ENCODE measurements around the gene DTX4.

Gene DTX4

GRCh38 chr11:59218893-59219292, 47.0 kb downstream of the DTX4 start:
- POLR2A ChIA-PET = no interaction called here
- DNase-seq (ENCODE audit: extremely low spot score) = no peak
- CTCF ChIA-PET = no interaction called here
- TF ChIP-seq PKNOX1 (IDR thresholded peaks at IDR 0.05) (no peak), FOXK2 (IDR thresholded peaks at IDR 0.05) (no peak), TARDBP (IDR thresholded peaks at IDR 0.05) (no peak), FOXM1 (IDR thresholded peaks at IDR 0.05; ENCODE audit: borderline replicate concordance) (no peak), L3MBTL2 (conservative IDR thresholded peaks at IDR 0.05) (no peak), BHLHE40 (IDR thresholded peaks at IDR 0.05; ENCODE audit: borderline replicate concordance) (no peak), CTBP1 (IDR thresholded peaks at IDR 0.05; ENCODE audit: borderline replicate concordance) (no peak), NFRKB (IDR thresholded peaks at IDR 0.05) (no peak), LEF1 (IDR thresholded peaks at IDR 0.05; ENCODE audit: borderline replicate concordance) (no peak), ZNF384 (IDR thresholded peaks at IDR 0.05) (no peak), FOXA1 (IDR thresholded peaks at IDR 0.05) (no peak)

- ChIA-PET CTCF (no interaction called here), POLR2A (no interaction called here)
- no peak for DNase-seq (ENCODE audit: extremely low spot score)
- no peak for TF ChIP-seq NFRKB (IDR thresholded peaks at IDR 0.05)
- TF ChIP-seq PKNOX1 (IDR thresholded peaks at IDR 0.05) = no peak
- TF ChIP-seq FOXA1 (IDR thresholded peaks at IDR 0.05) = no peak
- no peak for TF ChIP-seq FOXM1 (IDR thresholded peaks at IDR 0.05; ENCODE audit: borderline replicate concordance)
- no peak for TF ChIP-seq ARNT (IDR thresholded peaks at IDR 0.05)
- TF ChIP-seq LEF1 (IDR thresholded peaks at IDR 0.05; ENCODE audit: borderline replicate concordance) = no peak
- TF ChIP-seq ELF4 (IDR thresholded peaks at IDR 0.05) = no peak
- no peak for TF ChIP-seq BHLHE40 (IDR thresholded peaks at IDR 0.05; ENCODE audit: borderline replicate concordance)
- no peak for TF ChIP-seq HDGF (IDR thresholded peaks at IDR 0.05; ENCODE audit: borderline replicate concordance)
- TF ChIP-seq ZNF384 (IDR thresholded peaks at IDR 0.05) = no peak
- no peak for TF ChIP-seq TARDBP (IDR thresholded peaks at IDR 0.05)
- no peak for TF ChIP-seq SP1 (IDR thresholded peaks at IDR 0.05)
- no peak for TF ChIP-seq CTBP1 (IDR thresholded peaks at IDR 0.05; ENCODE audit: borderline replicate concordance)
- no peak for TF ChIP-seq FOXK2 (IDR thresholded peaks at IDR 0.05)
- TF ChIP-seq SUZ12 (IDR thresholded peaks at IDR 0.05) = no peak
- TF ChIP-seq L3MBTL2 (conservative IDR thresholded peaks at IDR 0.05) = no peak
These were observed 47.9 kb downstream of the DTX4 start for GRCh38 chr11:59219836-59220235.

- POLR2A ChIA-PET = no interaction called here
- CTCF ChIA-PET = interaction anchor here (0.7 kb wide), 1 partner anchor 310 kb away, joined by 3 read pairs; no protein-coding TSS in a partner anchor
- no peak for TF ChIP-seq ZNF384 (IDR thresholded peaks at IDR 0.05)
- DNase-seq (ENCODE audit: extremely low spot score) = no peak
These were observed 49.5 kb downstream of the DTX4 start for GRCh38 chr11:59221441-59221840.

GRCh38 chr11:59222464-59223060, 50.6 kb downstream of the DTX4 start:
- POLR2A ChIA-PET = no interaction called here
- CTCF ChIA-PET = interaction anchor here (1.2 kb wide), 1 partner anchor 51 kb away, joined by 8 read pairs; the partner anchor contains the start of gene DTX4
- TF ChIP-seq ARNT (IDR thresholded peaks at IDR 0.05) (no peak), CTBP1 (IDR thresholded peaks at IDR 0.05; ENCODE audit: borderline replicate concordance) (no peak), FOXA1 (IDR thresholded peaks at IDR 0.05) (no peak), SUZ12 (IDR thresholded peaks at IDR 0.05) (no peak), LEF1 (IDR thresholded peaks at IDR 0.05; ENCODE audit: borderline replicate concordance) (no peak), L3MBTL2 (conservative IDR thresholded peaks at IDR 0.05) (no peak), NFRKB (IDR thresholded peaks at IDR 0.05) (no peak), ZNF384 (IDR thresholded peaks at IDR 0.05) (no peak)
- DNase-seq (ENCODE audit: extremely low spot score) = no peak

- POLR2A ChIA-PET = no interaction called here
- no peak for DNase-seq (ENCODE audit: extremely low spot score)
- TF ChIP-seq SP1 (IDR thresholded peaks at IDR 0.05) (no peak), ZNF384 (IDR thresholded peaks at IDR 0.05) (no peak), HDGF (IDR thresholded peaks at IDR 0.05; ENCODE audit: borderline replicate concordance) (no peak)
- CTCF ChIA-PET = interaction anchor here (1.2 kb wide), 1 partner anchor 51 kb away, joined by 8 read pairs; the partner anchor contains the start of gene DTX4
These were observed 51.2 kb downstream of the DTX4 start for GRCh38 chr11:59223177-59223576.

- no peak for TF ChIP-seq CTBP1 (IDR thresholded peaks at IDR 0.05; ENCODE audit: borderline replicate concordance)
- no peak for DNase-seq (ENCODE audit: extremely low spot score)
- POLR2A ChIA-PET = no interaction called here
These were observed 51.7 kb downstream of the DTX4 start for GRCh38 chr11:59223611-59224010.

GRCh38 chr11:59224351-59224928, 52.5 kb downstream of the DTX4 start:
- ChIA-PET POLR2A (no interaction called here), CTCF (no interaction called here)
- no peak for DNase-seq (ENCODE audit: extremely low spot score)
- TF ChIP-seq ELF4 (IDR thresholded peaks at IDR 0.05) (no peak), FOXA1 (IDR thresholded peaks at IDR 0.05) (no peak), LEF1 (IDR thresholded peaks at IDR 0.05; ENCODE audit: borderline replicate concordance) (no peak), L3MBTL2 (conservative IDR thresholded peaks at IDR 0.05) (no peak), SP1 (IDR thresholded peaks at IDR 0.05) (no peak), SUZ12 (IDR thresholded peaks at IDR 0.05) (no peak), TARDBP (IDR thresholded peaks at IDR 0.05) (no peak), HDGF (IDR thresholded peaks at IDR 0.05; ENCODE audit: borderline replicate concordance) (no peak), CTBP1 (IDR thresholded peaks at IDR 0.05; ENCODE audit: borderline replicate concordance) (no peak), PKNOX1 (IDR thresholded peaks at IDR 0.05) (no peak), FOXK2 (IDR thresholded peaks at IDR 0.05) (no peak), BHLHE40 (IDR thresholded peaks at IDR 0.05; ENCODE audit: borderline replicate concordance) (no peak), ARNT (IDR thresholded peaks at IDR 0.05) (no peak), ZNF384 (IDR thresholded peaks at IDR 0.05) (no peak), NFRKB (IDR thresholded peaks at IDR 0.05) (no peak), FOXM1 (IDR thresholded peaks at IDR 0.05; ENCODE audit: borderline replicate concordance) (no peak)

More at GRCh38 chr11:59223611-59224010, 51.7 kb downstream of the DTX4 start:
- CTCF ChIA-PET = interaction anchor here (1.2 kb wide), 1 partner anchor 52 kb away, joined by 8 read pairs; the partner anchor contains the start of gene DTX4
